ENCODE data around the gene LRP8.

DNA sequence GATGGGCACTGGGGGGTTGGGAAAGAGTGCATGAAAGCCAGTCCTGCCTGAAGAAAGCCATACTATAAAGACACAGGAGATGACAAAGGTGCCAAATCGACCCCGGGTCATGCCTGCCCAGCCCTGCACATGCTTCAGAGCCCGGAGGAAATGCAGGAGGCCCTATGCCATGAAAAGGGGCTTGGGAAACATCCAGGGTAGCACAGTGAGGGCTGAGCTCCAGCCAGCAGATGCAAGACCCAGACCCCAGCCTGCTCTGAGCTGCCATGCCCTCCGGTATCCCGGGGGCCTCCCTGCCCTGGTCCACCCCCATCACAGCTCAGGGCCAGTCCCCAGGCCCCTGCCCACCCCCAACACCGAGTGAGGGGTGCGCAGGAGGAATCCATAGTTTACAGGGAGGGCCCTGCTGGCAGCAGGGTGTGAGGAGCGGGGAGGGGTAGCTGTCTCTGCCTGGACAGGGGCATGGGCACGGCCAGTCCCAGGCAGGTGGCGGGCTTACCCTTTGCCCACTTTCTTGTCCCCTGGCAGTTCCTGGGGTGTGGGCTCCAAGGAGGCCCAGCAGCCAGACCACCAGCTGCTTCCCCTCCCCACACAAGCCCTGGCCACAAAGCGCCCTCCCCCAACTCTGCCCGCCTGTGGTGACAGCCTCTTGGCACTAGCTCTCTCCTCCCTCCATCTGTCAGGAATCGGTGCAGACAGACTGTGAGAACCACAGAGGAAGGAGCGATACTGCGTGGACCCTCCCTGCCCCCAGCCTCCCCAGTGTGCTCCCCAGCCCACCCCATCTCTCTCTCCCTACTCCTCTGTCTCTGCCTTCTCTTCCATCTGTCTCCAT is 16.8 kb downstream of the LRP8 start:
- TF ChIP-seq EZH2 (IDR thresholded peaks at IDR 0.05; ENCODE audit: borderline replicate concordance, insufficient read depth, low read depth, low read length, poor library complexity, severe bottlenecking), result no peak
- TF ChIP-seq, protein P1, sequence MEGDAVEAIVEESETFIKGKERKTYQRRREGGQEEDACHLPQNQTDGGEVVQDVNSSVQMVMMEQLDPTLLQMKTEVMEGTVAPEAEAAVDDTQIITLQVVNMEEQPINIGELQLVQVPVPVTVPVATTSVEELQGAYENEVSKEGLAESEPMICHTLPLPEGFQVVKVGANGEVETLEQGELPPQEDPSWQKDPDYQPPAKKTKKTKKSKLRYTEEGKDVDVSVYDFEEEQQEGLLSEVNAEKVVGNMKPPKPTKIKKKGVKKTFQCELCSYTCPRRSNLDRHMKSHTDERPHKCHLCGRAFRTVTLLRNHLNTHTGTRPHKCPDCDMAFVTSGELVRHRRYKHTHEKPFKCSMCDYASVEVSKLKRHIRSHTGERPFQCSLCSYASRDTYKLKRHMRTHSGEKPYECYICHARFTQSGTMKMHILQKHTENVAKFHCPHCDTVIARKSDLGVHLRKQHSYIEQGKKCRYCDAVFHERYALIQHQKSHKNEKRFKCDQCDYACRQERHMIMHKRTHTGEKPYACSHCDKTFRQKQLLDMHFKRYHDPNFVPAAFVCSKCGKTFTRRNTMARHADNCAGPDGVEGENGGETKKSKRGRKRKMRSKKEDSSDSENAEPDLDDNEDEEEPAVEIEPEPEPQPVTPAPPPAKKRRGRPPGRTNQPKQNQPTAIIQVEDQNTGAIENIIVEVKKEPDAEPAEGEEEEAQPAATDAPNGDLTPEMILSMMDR (IDR thresholded peaks at IDR 0.05), result no peak

Measured in B cell (primary cell).